ENCODE measurements around the gene NUP205.
"Not testable (repeated sequence)": the region's sequence is repeated elsewhere in the genome, so short reads cannot be mapped to it uniquely, and the experiment has no call there.

NUP205 gene

DNA sequence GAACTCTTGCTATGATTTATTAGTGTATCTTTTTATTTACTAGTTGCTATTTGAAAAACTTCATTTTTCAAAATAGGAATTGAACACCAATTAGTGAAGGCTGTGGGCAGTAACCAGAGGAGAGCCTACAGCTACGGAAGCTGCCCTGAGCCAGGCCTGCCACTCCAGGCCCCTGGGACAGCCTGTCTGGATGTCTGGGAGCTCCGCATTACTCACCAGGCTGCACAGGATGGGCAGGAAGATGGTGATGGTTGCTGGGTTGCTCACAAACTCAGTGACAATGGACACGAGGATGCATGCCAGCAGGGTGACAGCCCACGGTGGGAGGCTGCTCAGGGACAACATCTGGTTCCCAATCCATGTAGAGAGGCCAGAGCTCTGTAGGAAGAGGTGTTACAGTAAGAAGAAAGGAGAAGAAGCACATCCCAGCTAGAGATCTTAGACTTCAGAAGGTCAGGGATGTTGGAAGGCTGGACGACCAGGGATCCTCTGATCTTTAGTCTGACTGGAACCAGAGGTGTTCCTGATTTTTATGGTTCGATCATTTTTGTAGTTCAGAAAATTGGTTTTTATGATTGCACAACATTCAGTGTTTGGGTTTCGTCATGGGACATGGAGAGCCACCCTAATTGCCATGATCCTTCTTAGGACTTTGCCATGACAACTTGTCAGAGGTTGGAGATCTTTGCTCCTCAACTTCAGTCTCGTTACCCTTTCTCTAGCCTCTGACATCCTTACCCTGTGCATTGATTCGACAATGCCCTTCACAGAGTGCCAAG, 127.8 kb downstream of the NUP205 start:
- peaks cover 0 to 21% (median 16%) of the 10 kb centered on the region in 4 donors for H3K4me1 ChIP-seq
- H3K27me3 ChIP-seq, result no peaks in the 10 kb centered on the region
- DNase-seq, result no peak
- TF ChIP-seq, protein P1, sequence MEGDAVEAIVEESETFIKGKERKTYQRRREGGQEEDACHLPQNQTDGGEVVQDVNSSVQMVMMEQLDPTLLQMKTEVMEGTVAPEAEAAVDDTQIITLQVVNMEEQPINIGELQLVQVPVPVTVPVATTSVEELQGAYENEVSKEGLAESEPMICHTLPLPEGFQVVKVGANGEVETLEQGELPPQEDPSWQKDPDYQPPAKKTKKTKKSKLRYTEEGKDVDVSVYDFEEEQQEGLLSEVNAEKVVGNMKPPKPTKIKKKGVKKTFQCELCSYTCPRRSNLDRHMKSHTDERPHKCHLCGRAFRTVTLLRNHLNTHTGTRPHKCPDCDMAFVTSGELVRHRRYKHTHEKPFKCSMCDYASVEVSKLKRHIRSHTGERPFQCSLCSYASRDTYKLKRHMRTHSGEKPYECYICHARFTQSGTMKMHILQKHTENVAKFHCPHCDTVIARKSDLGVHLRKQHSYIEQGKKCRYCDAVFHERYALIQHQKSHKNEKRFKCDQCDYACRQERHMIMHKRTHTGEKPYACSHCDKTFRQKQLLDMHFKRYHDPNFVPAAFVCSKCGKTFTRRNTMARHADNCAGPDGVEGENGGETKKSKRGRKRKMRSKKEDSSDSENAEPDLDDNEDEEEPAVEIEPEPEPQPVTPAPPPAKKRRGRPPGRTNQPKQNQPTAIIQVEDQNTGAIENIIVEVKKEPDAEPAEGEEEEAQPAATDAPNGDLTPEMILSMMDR (IDR thresholded peaks at IDR 0.05), result no peak
- H3K36me3 ChIP-seq, result peaks cover 9 to 13% (median 11%) of the 10 kb centered on the region in 3 donors
- no peak overlapping the region for H3K4me3 ChIP-seq
- H3K27ac ChIP-seq, result no peak overlapping the region
- H3K9me3 ChIP-seq, result no peaks in the 10 kb centered on the region
- intact Hi-C loops (cut with DNase I; ENCODE audit: low total_unique reads), result no loop called here

DNA sequence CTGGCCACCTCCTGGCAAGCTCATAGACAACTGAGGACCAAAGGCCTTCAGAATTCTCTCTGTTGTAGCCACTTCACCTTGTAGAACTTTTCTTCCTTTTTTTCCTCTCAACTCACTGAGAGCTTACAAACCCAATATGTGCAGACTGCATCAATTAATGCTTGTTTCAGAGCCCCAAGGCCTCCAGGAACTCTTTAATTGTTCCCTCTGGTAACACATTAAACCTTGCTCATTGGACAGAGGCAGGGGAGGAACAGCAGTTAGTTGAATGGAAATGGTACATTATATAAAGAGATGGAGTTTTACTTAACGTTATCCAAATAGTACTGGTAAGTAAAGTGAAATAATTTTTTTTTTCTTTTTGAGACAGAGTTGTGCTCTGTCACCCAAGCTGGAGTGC, 129.7 kb downstream of the NUP205 start:
- TF ChIP-seq, protein P1 (IDR thresholded peaks at IDR 0.05), result no peak
- Histone ChIP-seq H3K9me3 (no peaks in the 10 kb centered on the region), H3K27me3 (no peaks in the 10 kb centered on the region), H3K36me3 (peaks cover 9 to 25% (median 25%) of the 10 kb centered on the region in 3 donors), H3K4me1 (peaks cover 0 to 12% (median 8%) of the 10 kb centered on the region in 4 donors), H3K4me3 (no peak overlapping the region), H3K27ac (no peak overlapping the region)
- intact Hi-C loops (cut with DNase I; ENCODE audit: low total_unique reads), result no loop called here
- no peak for DNase-seq

DNA sequence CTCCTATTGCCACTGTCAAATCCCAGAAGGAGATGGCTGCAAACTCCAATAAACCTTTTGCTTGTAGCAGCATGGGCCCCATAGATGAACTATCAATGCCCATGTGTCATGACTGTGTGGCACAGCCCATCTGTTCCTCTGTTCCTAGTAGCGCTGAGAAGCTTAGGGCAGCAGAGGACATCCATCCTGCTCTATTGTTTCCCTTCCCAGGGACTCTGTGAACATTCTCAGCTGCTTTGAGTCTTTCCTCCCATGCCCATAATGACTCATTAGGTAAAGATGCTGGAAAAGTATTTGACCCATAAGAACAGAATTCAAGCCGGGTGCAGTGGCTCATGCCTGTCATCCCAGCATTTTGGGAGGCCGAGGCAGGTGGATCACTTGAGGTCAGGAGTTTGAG, 132.8 kb downstream of the NUP205 start:
- H3K36me3 ChIP-seq, result peaks cover 9 to 41% (median 22%) of the 10 kb centered on the region in 3 donors
- TF ChIP-seq, protein P1 (IDR thresholded peaks at IDR 0.05), result no peak

DNA sequence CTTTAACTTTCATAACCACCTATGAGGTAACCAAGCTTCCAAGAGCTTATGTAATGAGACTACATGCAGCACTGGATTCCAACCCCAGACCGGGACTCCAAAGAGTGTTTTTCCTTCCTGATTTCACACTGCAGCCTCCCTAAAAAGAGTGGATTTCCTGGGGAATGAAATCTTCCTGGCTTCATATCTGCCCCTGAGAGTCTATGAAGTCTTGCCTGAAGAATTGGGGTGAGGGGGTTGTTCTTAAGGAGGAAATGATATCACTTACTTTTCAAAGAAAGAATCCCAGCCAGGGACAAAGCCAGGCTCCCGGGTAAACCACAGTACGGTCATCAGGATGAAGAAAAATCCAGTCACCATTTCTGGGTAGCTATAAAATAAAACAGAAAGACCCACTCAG, 134.3 kb downstream of the NUP205 start:
- no peaks in the 10 kb centered on the region for H3K9me3 ChIP-seq
- no peak overlapping the region for H3K4me3 ChIP-seq
- H3K4me1 ChIP-seq, result no peaks in the 10 kb centered on the region
- H3K36me3 ChIP-seq, result peaks cover 9 to 38% (median 20%) of the 10 kb centered on the region in 3 donors
- intact Hi-C loops (cut with DNase I; ENCODE audit: low total_unique reads), result no loop called here
- H3K27ac ChIP-seq, result no peak overlapping the region
- no peak for DNase-seq
- H3K27me3 ChIP-seq, result no peaks in the 10 kb centered on the region
- TF ChIP-seq, protein P1 (IDR thresholded peaks at IDR 0.05), result no peak

More for the DNA sequence above, 132.8 kb downstream of the NUP205 start:
- Histone ChIP-seq H3K4me1 (no peaks in the 10 kb centered on the region), H3K9me3 (no peaks in the 10 kb centered on the region), H3K4me3 (no peak overlapping the region), H3K27me3 (no peaks in the 10 kb centered on the region), H3K27ac (no peak overlapping the region)
- no peak for DNase-seq
- intact Hi-C loops (cut with DNase I; ENCODE audit: low total_unique reads), result no loop called here

DNA sequence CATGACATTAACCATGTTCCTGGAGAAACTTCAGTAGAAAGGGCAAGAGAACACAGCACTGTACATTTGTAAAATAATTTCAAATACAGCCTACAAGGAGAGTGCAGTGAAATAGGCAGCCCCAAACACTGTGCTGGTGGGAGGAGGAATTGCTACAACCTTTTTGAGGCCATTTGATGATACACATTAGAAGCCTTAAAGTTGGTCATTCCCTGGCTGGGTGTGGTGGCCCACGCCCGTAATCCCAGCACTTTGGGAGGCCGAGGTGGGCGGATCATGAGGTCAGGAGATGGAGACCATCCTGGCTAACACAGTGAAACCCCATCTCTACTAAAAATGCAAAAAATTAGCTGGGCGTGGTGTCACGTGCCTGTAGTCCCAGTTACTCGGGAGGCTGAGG, 134.9 kb downstream of the NUP205 start:
- peaks cover 9 to 38% (median 16%) of the 10 kb centered on the region in 3 donors for H3K36me3 ChIP-seq
- intact Hi-C loops (cut with DNase I; ENCODE audit: low total_unique reads); H3K4me1 ChIP-seq; DNase-seq; H3K9me3 ChIP-seq; H3K27ac ChIP-seq; H3K27me3 ChIP-seq; H3K4me3 ChIP-seq: not testable (repeated sequence)

DNA sequence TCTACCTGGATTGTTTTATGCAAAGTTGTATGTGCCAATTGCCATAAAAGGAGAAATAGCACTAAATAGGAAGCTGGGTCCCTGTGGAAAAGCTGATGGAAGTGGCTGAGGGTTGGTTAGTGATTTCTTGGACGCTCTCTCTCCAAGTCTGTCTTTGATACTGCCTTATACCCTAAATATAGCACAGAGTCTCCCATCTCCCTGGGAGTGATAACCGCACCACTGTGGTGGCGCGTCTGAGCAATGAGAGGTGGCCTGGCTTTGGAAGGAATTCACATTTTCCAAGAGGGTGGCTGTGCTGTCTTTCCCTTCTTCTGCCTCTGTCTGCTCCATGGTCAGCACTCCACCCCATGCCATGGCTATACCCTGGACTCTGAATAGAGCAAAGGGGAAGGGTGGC, 135.8 kb downstream of the NUP205 start:
- no peaks in the 10 kb centered on the region for H3K4me1 ChIP-seq
- no peaks in the 10 kb centered on the region for H3K27me3 ChIP-seq
- no peak overlapping the region for H3K27ac ChIP-seq
- TF ChIP-seq, protein P1 (IDR thresholded peaks at IDR 0.05), result no peak
- peaks cover 9 to 38% (median 13%) of the 10 kb centered on the region in 3 donors for H3K36me3 ChIP-seq
- H3K4me3 ChIP-seq, result no peak overlapping the region
- H3K9me3 ChIP-seq, result no peaks in the 10 kb centered on the region
- intact Hi-C loops (cut with DNase I; ENCODE audit: low total_unique reads), result no loop called here
- DNase-seq, result no peak

Measured in tibial artery (tissue), 4 donors.